Measurements from ENCODE around the gene PUSL1. TPM values are rescaled to one million over a fixed set of nuclear protein-coding genes. Genes with fewer than 3 reads are reported as not detected.

The PUSL1 gene
- total RNA-seq (ENCODE audit: insufficient read depth, low replicate concordance), result 4.6 TPM

GRCh38 chr1:1307923-1308755, at the start of gene PUSL1, which contains the start of gene ACAP3:
Gene PUSL1, plus strand, starts transcription at chr1:1308597. Its CDS starts 47 bp downstream, at chr1:1308644.
Gene ACAP3, minus strand, starts transcription at chr1:1307930. Its CDS starts 115 bp downstream, at chr1:1307815.
- DNase-seq (ENCODE audit: low spot score), result peak; percentile 94

- DNase-seq (ENCODE audit: low spot score), result no peak
Measured at GRCh38 chr1:1259119-1259488, 49.3 kb upstream of the PUSL1 start.

GRCh38 chr1:1259540-1259939, 48.9 kb upstream of the PUSL1 start:
- DNase-seq (ENCODE audit: low spot score), result no peak

- no peak for DNase-seq (ENCODE audit: low spot score)
Measured at GRCh38 chr1:1259951-1260600, 48.3 kb upstream of the PUSL1 start.

GRCh38 chr1:1260843-1261560, 47.4 kb upstream of the PUSL1 start:
- DNase-seq (ENCODE audit: low spot score), result no peak

- DNase-seq (ENCODE audit: low spot score), result no peak
Measured at GRCh38 chr1:1262071-1262470, 46.3 kb upstream of the PUSL1 start.

GRCh38 chr1:1262758-1263157, 45.6 kb upstream of the PUSL1 start:
- DNase-seq (ENCODE audit: low spot score), result no peak

GRCh38 chr1:1264026-1264425, 44.4 kb upstream of the PUSL1 start:
- no peak for DNase-seq (ENCODE audit: low spot score)

- no peak for DNase-seq (ENCODE audit: low spot score)
Measured at GRCh38 chr1:1264868-1265272, 43.5 kb upstream of the PUSL1 start.

GRCh38 chr1:1267488-1268283, 40.7 kb upstream of the PUSL1 start:
- no peak for DNase-seq (ENCODE audit: low spot score)

GRCh38 chr1:1268284-1268682, 40.1 kb upstream of the PUSL1 start:
- DNase-seq (ENCODE audit: low spot score), result no peak

GRCh38 chr1:1270813-1271212, 37.6 kb upstream of the PUSL1 start:
- DNase-seq (ENCODE audit: low spot score), result no peak

- no peak for DNase-seq (ENCODE audit: low spot score)
Measured at GRCh38 chr1:1272341-1273208, 35.8 kb upstream of the PUSL1 start.

GRCh38 chr1:1273209-1273511, 35.2 kb upstream of the PUSL1 start:
- no peak for DNase-seq (ENCODE audit: low spot score)

GRCh38 chr1:1273512-1274298, 34.7 kb upstream of the PUSL1 start, which contains the start of gene UBE2J2:
Gene UBE2J2, minus strand, starts transcription at chr1:1273854. Its CDS starts 5,862 bp downstream, at chr1:1267992.
- DNase-seq (ENCODE audit: low spot score), result peak; percentile 92

- DNase-seq (ENCODE audit: low spot score), result no peak
Measured at GRCh38 chr1:1274299-1274930, 34.0 kb upstream of the PUSL1 start.

GRCh38 chr1:1274931-1275431, 33.4 kb upstream of the PUSL1 start:
- DNase-seq (ENCODE audit: low spot score), result no peak

- DNase-seq (ENCODE audit: low spot score), result no peak
Measured at GRCh38 chr1:1275836-1276235, 32.6 kb upstream of the PUSL1 start.

- DNase-seq (ENCODE audit: low spot score), result no peak
Measured at GRCh38 chr1:1278620-1279019, 29.8 kb upstream of the PUSL1 start.
